Activated CD8-positive, alpha-beta memory T cell treated with anti-CD3 and anti-CD28 coated beads for 4 hours (primary cell): Measurements from ENCODE around the gene GFOD2.
"Not testable (repeated sequence)": the region's sequence is repeated elsewhere in the genome, so short reads cannot be mapped to it uniquely, and the experiment has no call there.

Source experiments
- DNase-seq, 2 donors: peaks; one replicate each; pipeline ENCODE4 v3.0.0-alpha.2; 2020; ENCODE audit warnings: low read depth in 2 of 2

The GFOD2 gene

GRCh38 chr16:67719048-67719777 is at the start of gene GFOD2:
Gene GFOD2, minus strand, starts transcription at chr16:67719316. Its CDS starts 33,601 bp downstream, at chr16:67685715.
- peak; percentile 96 for DNase-seq

- no peak for DNase-seq
Measured at GRCh38 chr16:67767953-67768352, 48.8 kb upstream of the GFOD2 start.

- no peak for DNase-seq
Measured at GRCh38 chr16:67766291-67766690, 47.2 kb upstream of the GFOD2 start.

- DNase-seq, result no peak
Measured at GRCh38 chr16:67764158-67764667, 45.1 kb upstream of the GFOD2 start.

GRCh38 chr16:67763066-67763465 is 44.0 kb upstream of the GFOD2 start:
- DNase-seq, result no peak

GRCh38 chr16:67762385-67762784 is 43.3 kb upstream of the GFOD2 start:
- no peak for DNase-seq

- DNase-seq, result no peak
Measured at GRCh38 chr16:67761924-67762323, 42.8 kb upstream of the GFOD2 start.

- no peak for DNase-seq
Measured at GRCh38 chr16:67760956-67761230, 41.8 kb upstream of the GFOD2 start.

GRCh38 chr16:67760206-67760955 is 41.3 kb upstream of the GFOD2 start:
- DNase-seq, result no peak

- DNase-seq, result no peak
Measured at GRCh38 chr16:67758966-67759365, 39.9 kb upstream of the GFOD2 start.

GRCh38 chr16:67758006-67758405 is 38.9 kb upstream of the GFOD2 start:
- DNase-seq, result no peak

- DNase-seq, result no peak
Measured at GRCh38 chr16:67752641-67753040, 33.5 kb upstream of the GFOD2 start.

GRCh38 chr16:67751331-67751730 is 32.2 kb upstream of the GFOD2 start:
- DNase-seq, result not testable (repeated sequence)

- no peak for DNase-seq
Measured at GRCh38 chr16:67750466-67750865, 31.4 kb upstream of the GFOD2 start.

GRCh38 chr16:67749436-67750078 is 30.4 kb upstream of the GFOD2 start:
- no peak for DNase-seq

- no peak for DNase-seq
Measured at GRCh38 chr16:67748834-67749233, 29.7 kb upstream of the GFOD2 start.

- no peak for DNase-seq
Measured at GRCh38 chr16:67746846-67747245, 27.7 kb upstream of the GFOD2 start.

GRCh38 chr16:67741118-67741517 is 22.0 kb upstream of the GFOD2 start:
- DNase-seq, result no peak

GRCh38 chr16:67740391-67740790 is 21.3 kb upstream of the GFOD2 start:
- DNase-seq, result no peak

- DNase-seq, result no peak
Measured at GRCh38 chr16:67736858-67737257, 17.7 kb upstream of the GFOD2 start.

GRCh38 chr16:67734731-67735201 is 15.7 kb upstream of the GFOD2 start:
- DNase-seq, result no peak

GRCh38 chr16:67733734-67734470 is 14.8 kb upstream of the GFOD2 start:
- no peak for DNase-seq
